HG03469 (cell line): Measurements from ENCODE around the gene ZNF579.
A peak's percentile ranks its signal among the peaks of the same experiment; 100 is the strongest.
"Not testable (repeated sequence)": the region's sequence is repeated elsewhere in the genome, so short reads cannot be mapped to it uniquely, and the experiment has no call there.

Experiments
- ATAC-seq: cut with Tn5 transposase; IDR thresholded peaks from one replicate; pipeline ENCODE4 v1.9.1; 2021; ENCODE audit warnings: mild to moderate bottlenecking, moderate library complexity, moderate number of reproducible peaks; ENCODE audit not compliant: unreplicated experiment

Gene ZNF579

GRCh38 chr19:55596304-55596703 lies 15.7 kb upstream of the ZNF579 start:
- ATAC-seq, result no peak

- no peak for ATAC-seq
These were observed 14.4 kb upstream of the ZNF579 start for GRCh38 chr19:55594996-55595545.

- no peak for ATAC-seq
These were observed 12.6 kb upstream of the ZNF579 start for GRCh38 chr19:55593096-55593772.

GRCh38 chr19:55592391-55593090 lies 11.9 kb upstream of the ZNF579 start:
- no peak for ATAC-seq

- ATAC-seq, result no peak
These were observed 10.9 kb upstream of the ZNF579 start for GRCh38 chr19:55591555-55591954.

GRCh38 chr19:55590617-55591016 lies 10.0 kb upstream of the ZNF579 start:
- no peak for ATAC-seq

- ATAC-seq, result no peak
These were observed 9.5 kb upstream of the ZNF579 start for GRCh38 chr19:55590109-55590508.

GRCh38 chr19:55588738-55589137 lies 8.1 kb upstream of the ZNF579 start:
- ATAC-seq, result no peak

GRCh38 chr19:55586976-55587668 lies 6.5 kb upstream of the ZNF579 start:
- peak; percentile 92 for ATAC-seq

GRCh38 chr19:55585658-55586339 lies 5.2 kb upstream of the ZNF579 start:
- no peak for ATAC-seq

GRCh38 chr19:55584871-55585270 lies 4.2 kb upstream of the ZNF579 start:
- no peak for ATAC-seq

- ATAC-seq, result not testable (repeated sequence)
These were observed 3.2 kb upstream of the ZNF579 start for GRCh38 chr19:55583897-55584296.

GRCh38 chr19:55582284-55582683 lies 1.6 kb upstream of the ZNF579 start:
- ATAC-seq, result not testable (repeated sequence)

GRCh38 chr19:55581823-55582223 lies 1.2 kb upstream of the ZNF579 start:
- ATAC-seq, result no peak

- ATAC-seq, result no peak
These were observed 636 bp upstream of the ZNF579 start for GRCh38 chr19:55581145-55581822.

GRCh38 chr19:55579766-55580621 lies 654 bp downstream of the ZNF579 start:
- ATAC-seq, result no peak

- no peak for ATAC-seq
These were observed 1.6 kb downstream of the ZNF579 start for GRCh38 chr19:55578761-55579747.

GRCh38 chr19:55578031-55578760 lies 2.5 kb downstream of the ZNF579 start:
- no peak for ATAC-seq
